Stimulated activated CD4-positive, alpha-beta T cell treated with anti-CD3 and anti-CD28 coated beads, Interleukin-15, amount 100 ng/mL, for 48 hours (primary cell): ENCODE results near the gene DKK1.
"Not testable (repeated sequence)": the region's sequence is repeated elsewhere in the genome, so short reads cannot be mapped to it uniquely, and the experiment has no call there.

Experiments
- DNase-seq, 2 donors: peaks; one replicate each; pipeline ENCODE4 v3.0.0-alpha.2; 2020; ENCODE audit warnings: low read depth in 2 of 2

DKK1 gene

GRCh38 chr10:52318136-52318701, 4.1 kb downstream of the DKK1 start:
- DNase-seq, result no peak

- no peak for DNase-seq
Measured at GRCh38 chr10:52318822-52319464, 4.9 kb downstream of the DKK1 start.

GRCh38 chr10:52319926-52320325, 5.8 kb downstream of the DKK1 start:
- DNase-seq, result no peak

- DNase-seq, result no peak
Measured at GRCh38 chr10:52322323-52322722, 8.2 kb downstream of the DKK1 start.

GRCh38 chr10:52322936-52323335, 8.9 kb downstream of the DKK1 start:
- no peak for DNase-seq

- DNase-seq, result no peak
Measured at GRCh38 chr10:52326382-52326781, 12.3 kb downstream of the DKK1 start.

- no peak for DNase-seq
Measured at GRCh38 chr10:52331638-52332364, 17.7 kb downstream of the DKK1 start.

- no peak for DNase-seq
Measured at GRCh38 chr10:52332815-52333214, 18.7 kb downstream of the DKK1 start.

GRCh38 chr10:52334595-52334994, 20.5 kb downstream of the DKK1 start:
- no peak for DNase-seq

GRCh38 chr10:52335665-52336064, 21.6 kb downstream of the DKK1 start:
- DNase-seq, result no peak

GRCh38 chr10:52337225-52337624, 23.1 kb downstream of the DKK1 start:
- DNase-seq, result no peak

GRCh38 chr10:52343439-52343838, 29.4 kb downstream of the DKK1 start:
- DNase-seq, result no peak

- no peak for DNase-seq
Measured at GRCh38 chr10:52346394-52347326, 32.6 kb downstream of the DKK1 start.

GRCh38 chr10:52347327-52347667, 33.2 kb downstream of the DKK1 start:
- DNase-seq, result no peak

- DNase-seq, result no peak
Measured at GRCh38 chr10:52348037-52348564, 34.0 kb downstream of the DKK1 start.

- DNase-seq, result no peak
Measured at GRCh38 chr10:52351914-52352330, 37.8 kb downstream of the DKK1 start.

GRCh38 chr10:52353205-52353604, 39.1 kb downstream of the DKK1 start:
- DNase-seq, result no peak

GRCh38 chr10:52353960-52354394, 39.9 kb downstream of the DKK1 start:
- DNase-seq, result no peak

GRCh38 chr10:52357971-52358370, 43.9 kb downstream of the DKK1 start:
- DNase-seq, result no peak

GRCh38 chr10:52359441-52359840, 45.4 kb downstream of the DKK1 start:
- no peak for DNase-seq

- not testable (repeated sequence) for DNase-seq
Measured at GRCh38 chr10:52365547-52366432, 51.7 kb downstream of the DKK1 start.
